HG02588 (cell line): ENCODE results near the gene FOXB1.

Experiments
- ATAC-seq: cut with Tn5 transposase; IDR thresholded peaks from one replicate; pipeline ENCODE4 v1.9.1; 2021; ENCODE audit warnings: mild to moderate bottlenecking, moderate library complexity; ENCODE audit not compliant: unreplicated experiment

Gene FOXB1

GRCh38 chr15:60017538-60018520 lies 13.7 kb downstream of the FOXB1 start:
- ATAC-seq, result no peak

GRCh38 chr15:60020736-60021135 lies 16.6 kb downstream of the FOXB1 start:
- ATAC-seq, result no peak

- no peak for ATAC-seq
Observed at GRCh38 chr15:60021589-60022378, 17.7 kb downstream of the FOXB1 start.

DNA sequence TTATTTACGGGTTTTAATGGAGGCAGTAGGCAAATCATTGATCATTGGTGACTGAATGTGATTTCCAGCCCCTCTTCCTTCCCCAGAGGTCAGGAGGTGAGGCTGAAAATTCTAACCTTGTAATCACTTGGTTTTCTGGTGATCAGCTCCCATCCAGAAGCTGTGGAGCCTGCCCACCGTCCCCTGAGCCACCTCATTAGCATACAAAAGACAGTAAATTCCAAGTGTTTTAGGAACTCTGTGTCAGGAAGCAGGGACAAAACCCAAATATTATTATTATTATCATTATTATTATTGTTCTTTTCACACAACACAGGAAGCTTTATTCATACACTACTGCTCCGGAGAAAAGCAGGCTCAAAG lies 18.2 kb downstream of the FOXB1 start:
- ATAC-seq, result no peak

DNA sequence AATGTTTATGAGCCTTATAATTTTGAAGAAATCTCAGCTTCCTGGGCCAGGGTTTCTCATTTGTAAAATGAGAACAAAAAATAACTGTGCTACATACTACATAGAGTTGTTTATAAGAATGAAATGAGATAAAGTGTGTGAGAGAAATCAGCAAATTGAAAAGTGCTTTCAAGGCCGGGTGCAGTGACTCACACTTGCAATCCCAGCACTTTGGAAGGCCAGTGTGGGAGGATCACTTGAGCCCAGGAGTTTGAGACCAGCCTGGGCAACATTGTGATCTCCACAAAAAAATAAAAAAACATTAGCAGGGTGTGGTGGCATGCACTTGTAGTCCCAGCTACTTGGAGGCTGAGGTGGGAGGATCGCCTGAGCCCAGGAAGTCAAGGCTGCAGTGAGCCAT lies 22.4 kb downstream of the FOXB1 start:
- no peak for ATAC-seq

- ATAC-seq, result no peak
Observed at GRCh38 chr15:60035344-60035743, 31.2 kb downstream of the FOXB1 start.

DNA sequence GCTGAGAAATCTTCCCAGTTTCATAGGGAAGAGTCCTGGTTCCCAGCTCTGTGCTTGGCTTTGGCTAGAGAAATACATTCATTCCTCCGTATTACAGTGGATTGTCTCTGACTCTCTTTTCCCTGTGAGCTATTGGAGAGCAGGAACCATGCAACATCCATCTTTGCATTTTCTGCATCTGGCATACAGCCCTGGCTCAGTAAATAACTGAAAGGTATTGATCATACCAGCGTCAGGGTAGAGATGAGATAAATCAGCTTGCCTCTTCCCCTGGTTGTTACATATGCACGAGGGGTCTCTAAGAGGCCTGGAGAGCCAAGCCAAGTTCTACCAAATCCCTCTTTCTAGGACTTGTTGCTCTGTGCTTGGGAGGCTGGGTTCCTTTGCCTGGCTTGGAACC lies 35.2 kb downstream of the FOXB1 start:
- ATAC-seq, result no peak

- ATAC-seq, result no peak
Observed at GRCh38 chr15:60043744-60044435, 39.8 kb downstream of the FOXB1 start.

DNA sequence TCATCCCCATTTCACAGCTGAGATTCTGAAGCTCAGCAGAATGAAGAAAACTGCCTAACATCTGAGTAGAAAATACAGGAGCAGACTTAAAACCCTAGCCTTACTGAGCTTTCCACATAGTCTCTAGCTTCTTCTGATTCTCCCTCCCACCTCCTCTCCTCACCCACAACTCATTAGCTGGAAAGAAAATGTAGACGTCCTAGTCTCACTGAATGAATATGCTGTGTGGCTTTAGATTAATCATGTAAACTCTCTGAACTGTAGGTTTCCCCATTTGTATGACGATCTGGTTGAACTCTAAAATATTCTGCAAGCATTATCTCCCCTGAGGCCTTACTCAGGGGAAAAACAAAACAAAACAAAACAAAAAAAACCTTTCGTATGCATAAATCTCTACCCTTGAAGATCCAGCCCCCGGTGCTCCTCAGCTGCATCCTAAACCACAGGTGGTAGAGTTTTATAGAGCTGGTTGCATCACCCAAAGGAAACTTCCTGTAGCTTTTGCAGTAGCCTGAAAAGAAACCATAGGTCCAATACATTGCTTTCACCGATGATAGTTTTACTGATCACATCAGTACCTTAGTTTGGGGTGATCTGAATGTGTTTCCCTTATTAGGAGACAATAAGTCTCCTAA lies 40.6 kb downstream of the FOXB1 start:
- ATAC-seq, result no peak

DNA sequence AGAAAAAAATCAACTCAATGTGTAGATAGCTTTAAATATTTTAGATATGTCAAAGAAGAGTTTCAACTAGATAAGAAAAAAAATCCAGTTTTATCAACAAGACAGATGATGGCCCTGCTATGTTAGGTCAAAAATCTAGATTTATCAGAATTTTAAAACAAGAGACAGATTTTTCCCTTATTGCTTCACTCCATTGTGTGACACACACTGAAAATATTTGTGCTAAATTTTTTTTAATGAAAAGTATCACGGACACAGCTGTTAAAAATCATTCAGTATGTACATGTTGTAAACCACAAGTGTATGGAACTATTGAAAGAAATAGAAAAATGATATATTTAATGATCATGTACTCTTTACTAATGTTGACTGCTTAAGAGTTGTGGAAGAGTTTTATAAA lies 43.6 kb downstream of the FOXB1 start:
- no peak for ATAC-seq

DNA sequence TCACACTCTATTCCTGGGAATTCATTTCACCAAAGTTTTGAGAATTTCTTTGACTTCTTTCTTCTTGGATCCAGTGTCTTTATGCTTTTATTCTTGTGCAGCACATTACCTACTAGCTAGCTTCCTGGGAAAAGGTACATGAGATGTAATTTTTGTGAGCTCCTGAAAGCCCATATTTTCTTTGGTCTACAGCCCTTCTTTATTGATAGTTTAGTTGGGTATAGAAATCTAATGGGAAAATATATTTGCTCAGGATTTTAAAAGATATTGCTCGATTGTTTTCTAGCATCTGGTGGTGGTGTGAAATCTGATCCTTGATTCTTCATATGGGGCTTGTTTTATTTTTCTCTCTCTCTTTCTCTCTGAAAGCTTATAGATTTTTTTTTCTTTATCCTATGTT lies 45.8 kb downstream of the FOXB1 start:
- no peak for ATAC-seq

- no peak for ATAC-seq
Observed at GRCh38 chr15:60052796-60053195, 48.7 kb downstream of the FOXB1 start.

GRCh38 chr15:60054472-60054871 lies 50.4 kb downstream of the FOXB1 start:
- ATAC-seq, result no peak
